ENCODE measurements around the gene SRP68.
"Not testable (repeated sequence)": the region's sequence is repeated elsewhere in the genome, so short reads cannot be mapped to it uniquely, and the experiment has no call there.

Gene SRP68

DNA sequence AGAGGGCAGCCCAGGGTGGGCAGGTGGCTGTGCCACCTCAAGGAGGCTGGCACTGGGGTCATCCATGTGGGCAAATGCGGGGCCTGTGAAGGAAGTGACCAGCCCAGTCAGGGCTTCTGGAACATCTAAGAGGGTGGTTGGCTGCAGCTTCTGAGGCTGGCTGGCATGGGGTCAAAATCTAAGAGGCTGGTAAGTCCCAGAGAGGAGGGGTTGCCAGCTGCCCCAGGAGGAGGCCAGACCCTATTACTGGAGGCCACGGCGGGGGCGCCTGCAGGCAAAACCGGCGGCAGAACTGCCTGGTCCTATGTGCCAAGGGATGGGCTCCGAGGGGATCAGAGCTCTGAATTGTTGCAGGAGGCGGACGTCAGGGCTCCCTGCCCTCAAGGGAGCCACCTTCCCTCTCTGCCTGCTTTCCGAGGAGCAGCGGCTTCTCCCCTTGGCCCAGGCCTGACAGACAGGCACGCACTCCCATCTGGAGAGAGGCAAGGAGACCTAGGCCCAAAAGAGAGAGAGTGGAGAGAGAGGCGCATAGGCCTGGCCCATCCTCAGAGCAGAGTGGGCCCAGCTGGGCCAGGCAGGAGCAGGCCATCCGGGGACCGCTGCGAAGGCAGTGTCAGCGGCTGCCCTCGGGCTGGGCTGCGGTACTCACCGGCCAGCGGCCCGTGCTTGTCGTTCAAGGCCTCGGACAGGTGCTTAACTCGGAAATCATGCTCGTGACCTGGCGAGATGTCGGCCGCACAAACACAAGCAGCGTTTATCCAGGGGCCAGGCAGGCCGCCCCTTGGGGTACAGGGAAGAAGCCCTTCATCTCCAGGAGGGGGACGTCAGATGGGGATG, 17.6 kb upstream of the SRP68 start:
- no peak for DNase-seq (ENCODE audit: low spot score)

GRCh38 chr17:76088868-76089576, 16.7 kb upstream of the SRP68 start:
- DNase-seq (ENCODE audit: low spot score): no peak

- no peak for DNase-seq (ENCODE audit: low spot score)
Observed at GRCh38 chr17:76088041-76088867, 15.9 kb upstream of the SRP68 start.

DNA sequence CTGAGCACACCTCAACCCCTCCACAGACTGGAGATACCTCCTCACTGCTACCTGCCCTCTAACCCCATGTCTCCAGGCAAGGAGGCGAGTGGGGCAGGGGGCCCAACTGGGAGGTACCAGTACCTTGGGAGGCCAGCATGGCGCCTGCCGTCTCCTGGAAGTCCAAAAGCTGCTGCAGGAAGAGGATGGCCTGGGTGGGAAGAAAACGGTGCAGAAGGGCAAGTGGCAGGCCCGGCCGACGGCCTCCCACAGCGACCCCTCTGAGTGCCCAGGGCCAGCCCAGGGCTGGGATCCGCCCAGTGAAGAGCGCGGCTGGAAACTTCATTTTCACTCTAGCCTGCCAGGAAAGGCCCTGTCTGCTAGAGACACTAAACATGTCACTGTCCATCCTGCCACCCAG, 15.2 kb upstream of the SRP68 start:
- DNase-seq (ENCODE audit: low spot score): no peak

DNA sequence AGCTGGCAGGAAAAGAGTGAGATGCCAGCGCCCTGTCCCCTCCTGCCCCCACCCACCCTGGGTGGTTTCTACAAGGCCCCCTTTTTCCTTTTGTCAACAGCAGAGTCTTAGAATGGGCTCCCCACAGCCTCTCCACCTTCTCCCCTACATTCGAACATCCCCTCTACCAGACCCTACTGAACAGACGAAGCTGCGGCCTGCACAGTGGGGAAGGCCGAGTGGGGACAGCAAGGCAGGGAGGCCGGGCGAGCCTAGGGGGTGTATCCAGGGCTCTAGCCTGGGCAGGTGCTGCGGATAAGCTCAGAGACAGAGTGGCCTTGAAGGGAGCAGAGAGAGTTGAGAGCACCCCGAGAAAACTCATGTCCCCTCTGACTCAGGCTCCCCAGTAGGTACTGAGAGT, 14.1 kb upstream of the SRP68 start:
- DNase-seq (ENCODE audit: low spot score): no peak

GRCh38 chr17:76085731-76086366, 13.5 kb upstream of the SRP68 start:
- no peak for DNase-seq (ENCODE audit: low spot score)

DNA sequence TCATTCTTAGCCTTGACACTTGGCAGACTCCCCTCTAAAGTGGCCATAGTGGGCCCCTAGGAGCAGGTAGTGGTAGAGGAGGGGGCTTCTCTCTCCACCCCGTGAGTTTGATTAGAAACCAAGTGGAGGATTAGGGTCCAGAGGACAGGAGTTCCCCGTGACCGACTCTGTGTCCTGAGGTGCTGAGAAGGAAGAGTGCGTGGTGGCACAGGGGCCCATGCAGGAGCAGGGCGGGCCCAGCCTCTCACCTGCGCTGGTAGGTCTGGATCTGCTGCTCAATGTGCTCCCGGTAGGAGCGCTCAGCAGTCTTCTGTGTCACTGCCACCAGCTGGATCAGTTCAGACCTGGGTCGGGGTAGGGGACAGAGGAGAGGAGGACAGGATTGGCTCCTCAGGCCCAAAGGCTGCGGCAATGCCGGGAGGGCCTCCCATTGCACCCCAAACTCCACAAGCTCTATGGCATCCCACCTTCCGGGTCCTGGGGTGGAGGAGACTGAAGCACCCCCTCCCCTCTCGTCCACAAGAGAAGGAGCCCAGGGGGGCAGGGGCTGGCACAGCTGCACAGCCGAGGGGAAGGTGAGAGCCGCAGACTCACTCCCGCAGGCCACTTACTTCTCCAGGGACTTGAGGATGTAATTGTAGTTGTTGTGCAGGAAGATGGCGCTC, 12.9 kb upstream of the SRP68 start:
- DNase-seq (ENCODE audit: low spot score): no peak

GRCh38 chr17:76083536-76084182, 11.3 kb upstream of the SRP68 start:
- DNase-seq (ENCODE audit: low spot score): no peak

DNA sequence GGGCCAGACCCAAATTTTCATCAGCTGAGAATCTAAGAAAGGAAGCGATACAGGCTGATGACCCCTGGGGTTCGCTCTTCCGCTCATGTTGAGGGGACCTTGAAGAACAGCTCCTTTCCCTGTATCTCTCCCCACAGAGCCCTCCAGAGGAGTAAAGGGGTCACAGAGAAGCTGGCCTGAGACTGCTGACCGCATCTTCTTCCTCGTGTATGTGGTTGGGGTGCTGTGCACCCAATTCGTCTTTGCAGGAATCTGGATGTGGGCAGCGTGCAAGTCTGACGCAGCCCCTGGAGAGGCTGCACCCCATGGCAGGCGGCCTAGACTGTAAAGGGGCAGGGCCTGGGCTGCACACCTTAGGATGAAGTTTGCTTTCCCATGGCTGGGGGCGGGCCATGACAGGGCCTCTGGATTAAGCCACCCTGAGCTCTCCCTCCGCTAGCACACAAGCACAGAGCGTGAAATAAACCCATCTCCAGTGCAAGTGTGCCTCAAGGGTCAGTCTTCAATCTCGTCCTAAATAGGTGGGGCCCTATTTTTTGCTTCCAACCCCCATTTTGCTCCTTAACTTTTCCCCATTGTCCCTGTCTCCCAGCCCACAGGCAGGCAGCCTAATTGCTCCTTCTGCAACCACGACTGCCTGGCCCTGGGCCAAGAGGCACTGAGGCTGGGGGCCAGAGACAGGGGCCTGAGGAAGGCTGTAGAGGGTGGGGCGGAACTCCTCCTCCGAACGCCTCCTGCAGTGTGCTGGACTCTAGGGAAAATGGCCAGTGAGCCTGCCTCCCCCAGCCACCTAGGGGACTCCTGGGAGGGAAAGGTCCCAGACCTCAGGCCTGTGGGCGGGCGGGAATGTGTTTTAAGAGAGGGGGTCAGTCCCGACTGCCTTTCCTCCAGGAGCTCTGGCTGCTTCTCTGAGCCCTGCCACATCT, 10.3 kb upstream of the SRP68 start:
- DNase-seq (ENCODE audit: low spot score): no peak

- DNase-seq (ENCODE audit: low spot score): no peak
Observed at GRCh38 chr17:76081295-76082210, 9.2 kb upstream of the SRP68 start.

- DNase-seq (ENCODE audit: low spot score): no peak
Observed at GRCh38 chr17:76080768-76081287, 8.5 kb upstream of the SRP68 start.

DNA sequence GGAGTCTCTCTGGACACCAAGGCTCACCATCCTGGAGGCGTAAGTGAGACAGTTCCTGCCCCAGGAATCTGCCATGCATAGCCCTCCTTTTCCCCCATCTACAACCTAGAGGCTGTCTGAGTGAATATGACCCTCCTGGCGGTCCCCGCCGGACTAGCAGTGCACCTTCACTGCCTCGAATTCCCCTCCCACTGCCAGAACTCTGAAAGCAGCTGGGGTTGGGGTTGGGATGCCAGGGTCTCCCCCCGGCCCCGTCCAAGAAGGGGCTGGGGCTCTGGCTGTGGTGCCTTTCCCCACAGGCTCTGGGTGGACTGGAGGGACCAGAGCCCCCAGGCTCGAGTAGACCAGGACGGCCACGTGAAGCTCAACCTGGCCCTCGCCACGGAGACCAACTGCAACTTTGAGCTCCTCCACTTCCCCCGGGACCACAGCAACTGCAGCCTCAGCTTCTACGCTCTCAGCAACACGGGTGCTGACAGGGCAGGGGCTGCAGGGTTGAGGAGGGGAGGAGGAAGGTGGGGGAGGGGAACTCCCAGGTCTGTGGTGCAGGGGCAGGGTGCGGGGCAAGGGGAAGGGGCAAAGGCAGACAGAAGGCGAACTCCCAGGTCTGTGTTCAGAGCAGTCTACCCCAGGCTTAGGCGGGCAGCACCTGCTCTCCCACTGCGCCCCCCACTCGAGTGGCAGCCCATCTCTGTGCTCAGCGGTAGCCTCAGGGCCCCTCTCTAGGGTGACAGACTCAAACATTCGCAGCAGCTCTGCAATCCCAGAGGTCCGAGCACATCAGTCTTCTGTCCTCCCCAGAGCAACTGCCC, 7.8 kb upstream of the SRP68 start:
- DNase-seq (ENCODE audit: low spot score): no peak

DNA sequence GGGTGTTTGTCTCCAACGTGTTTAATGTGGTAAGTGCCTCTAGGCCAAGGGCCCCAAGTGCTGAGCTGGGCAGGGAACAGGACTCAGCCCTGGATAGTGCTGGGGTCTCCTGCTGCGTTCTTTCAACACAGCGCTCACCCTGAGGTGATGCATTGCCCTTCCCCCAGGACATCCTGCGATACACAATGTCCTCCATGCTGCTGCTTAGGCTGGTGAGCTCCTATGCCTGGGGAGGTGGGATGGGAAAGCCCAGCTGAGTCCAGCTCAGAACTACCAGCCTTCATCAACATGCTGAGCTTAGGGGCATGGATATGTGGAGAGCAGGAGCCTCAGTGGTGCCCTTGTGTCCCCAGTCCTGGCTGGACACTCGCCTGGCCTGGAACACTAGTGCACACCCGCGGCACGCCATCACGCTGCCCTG, 7.2 kb upstream of the SRP68 start:
- DNase-seq (ENCODE audit: low spot score): no peak

DNA sequence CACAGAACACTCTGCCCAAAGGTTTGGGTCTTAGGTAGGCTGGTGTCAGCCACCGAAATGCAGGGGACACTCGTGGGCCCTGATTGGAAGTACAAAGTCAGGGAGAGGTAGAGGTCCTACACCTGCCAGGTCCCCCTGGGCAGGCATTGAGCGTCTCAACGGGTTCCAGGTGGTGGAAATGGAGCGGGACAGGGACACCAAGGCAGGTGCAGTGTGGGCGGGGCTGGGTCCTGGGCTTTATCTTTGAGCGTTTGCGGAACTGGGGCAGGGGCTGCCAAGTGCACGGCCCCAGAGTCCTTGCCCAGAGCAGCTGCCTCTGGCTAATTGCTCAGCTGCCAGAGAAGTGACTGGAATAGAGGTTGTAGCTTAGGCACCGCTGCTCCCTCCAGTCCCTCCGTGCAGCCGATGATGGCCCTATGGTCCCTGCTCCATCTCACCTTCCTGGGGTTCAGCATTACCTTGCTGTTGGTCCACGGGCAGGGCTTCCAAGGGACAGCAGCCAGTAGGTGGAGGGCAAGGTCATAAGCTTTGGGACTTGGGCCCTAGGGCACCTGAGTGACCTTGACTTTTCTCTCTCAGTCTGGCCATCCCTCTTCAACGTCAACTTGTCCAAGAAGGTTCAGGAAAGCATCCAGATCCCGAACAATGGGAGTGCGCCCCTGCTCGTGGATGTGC, 6.7 kb upstream of the SRP68 start, which contains the start of gene ZACN:
Gene ZACN, plus strand, starts transcription at position 323 of the 675 bp plus-strand sequence. Its CDS starts 83 bp downstream, at position 406.
- no peak for DNase-seq (ENCODE audit: low spot score)

DNA sequence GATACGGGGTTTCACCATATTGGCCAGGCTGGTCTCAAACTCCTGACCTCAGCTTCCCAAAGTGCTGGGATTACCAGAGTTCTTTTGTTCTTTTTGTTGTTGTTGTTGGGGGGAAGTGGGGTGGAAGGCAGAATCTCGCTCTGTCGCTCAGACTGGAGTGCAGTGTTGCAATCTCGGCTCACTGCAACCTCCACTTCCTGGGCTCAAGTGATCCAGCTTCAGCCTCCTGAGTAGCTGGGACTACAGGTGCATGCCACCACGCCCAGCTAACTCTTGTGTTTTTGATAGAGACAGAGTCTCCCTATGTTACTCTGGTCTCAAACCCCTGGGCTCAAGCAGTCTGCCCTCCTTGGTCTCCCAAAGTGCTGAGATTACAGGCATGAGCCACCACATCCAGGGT, 6.1 kb upstream of the SRP68 start:
- DNase-seq (ENCODE audit: low spot score): not testable (repeated sequence)

GRCh38 chr17:76077584-76078110, 5.3 kb upstream of the SRP68 start:
- no peak for DNase-seq (ENCODE audit: low spot score)
